GM21737 (cell line): ENCODE results near the gene ANKRD2.
"Not testable (repeated sequence)": the region's sequence is repeated elsewhere in the genome, so short reads cannot be mapped to it uniquely, and the experiment has no call there.

Source experiments
- ATAC-seq: cut with Tn5 transposase; IDR thresholded peaks from one replicate; pipeline ENCODE4 v1.9.1; 2021; ENCODE audit warnings: mild to moderate bottlenecking, moderate library complexity; ENCODE audit not compliant: unreplicated experiment

Gene ANKRD2, protein sequence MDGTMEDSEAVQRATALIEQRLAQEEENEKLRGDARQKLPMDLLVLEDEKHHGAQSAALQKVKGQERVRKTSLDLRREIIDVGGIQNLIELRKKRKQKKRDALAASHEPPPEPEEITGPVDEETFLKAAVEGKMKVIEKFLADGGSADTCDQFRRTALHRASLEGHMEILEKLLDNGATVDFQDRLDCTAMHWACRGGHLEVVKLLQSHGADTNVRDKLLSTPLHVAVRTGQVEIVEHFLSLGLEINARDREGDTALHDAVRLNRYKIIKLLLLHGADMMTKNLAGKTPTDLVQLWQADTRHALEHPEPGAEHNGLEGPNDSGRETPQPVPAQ

DNA sequence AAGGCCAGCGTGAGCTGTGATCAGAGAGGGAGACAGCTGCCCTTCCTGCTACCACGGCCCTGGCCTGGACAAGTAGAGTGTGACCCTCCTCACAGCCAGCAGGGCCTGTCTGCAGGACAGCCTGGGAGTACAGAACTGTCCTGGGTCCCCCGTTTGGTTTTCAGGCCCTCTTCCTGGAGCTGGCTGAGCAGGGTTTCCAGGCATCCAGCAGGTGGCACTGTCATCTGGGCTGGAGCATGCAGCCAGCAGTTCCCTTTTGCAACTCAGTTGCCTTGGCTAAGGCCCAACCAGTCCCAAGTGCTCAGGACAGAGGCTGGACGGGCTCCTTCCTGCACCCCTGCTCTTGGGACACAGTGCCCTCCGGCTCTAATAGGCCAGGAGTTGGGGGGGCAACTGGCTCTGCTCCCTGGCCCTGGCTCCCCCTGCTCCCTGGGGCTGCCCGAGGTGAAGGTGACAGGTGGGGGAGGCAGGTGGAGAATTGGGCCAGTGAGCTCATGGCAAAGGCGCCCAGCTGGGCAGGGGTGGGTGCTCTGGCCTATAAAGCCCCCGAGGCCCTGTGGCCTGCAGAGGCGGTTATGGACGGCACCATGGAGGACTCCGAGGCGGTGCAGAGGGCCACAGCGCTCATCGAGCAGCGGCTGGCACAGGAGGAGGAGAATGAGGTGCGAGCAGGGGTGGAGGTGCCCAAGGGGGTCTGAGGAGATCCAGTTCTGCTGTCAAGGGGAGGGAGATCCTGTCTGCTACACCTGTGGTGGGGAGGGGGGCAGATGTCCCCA is at the start of gene ANKRD2:
ANKRD2 (plus strand) TSS at position 566 of the 776 bp plus-strand sequence; CDS start at position 576, 10 bp downstream.
- ATAC-seq: no peak

DNA sequence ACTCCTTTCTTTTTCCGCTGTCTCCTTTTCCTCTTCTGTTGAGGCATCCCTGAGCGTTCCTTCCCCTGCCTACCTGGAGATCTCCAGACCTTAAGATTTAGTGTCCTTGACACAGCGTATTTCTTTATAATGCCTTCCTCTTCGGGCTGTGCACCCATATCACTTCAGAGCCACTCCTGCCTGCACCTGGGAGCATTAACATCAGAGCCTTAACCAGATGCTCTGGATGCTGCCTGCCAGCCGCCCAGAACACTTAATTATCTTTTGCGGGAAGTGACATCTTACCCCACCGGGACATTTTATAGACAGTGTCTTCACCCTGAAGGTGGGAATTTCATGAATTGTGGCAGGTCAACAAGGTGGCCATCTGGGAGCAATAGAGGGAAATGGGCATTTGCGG is 49.6 kb upstream of the ANKRD2 start:
- no peak for ATAC-seq

DNA sequence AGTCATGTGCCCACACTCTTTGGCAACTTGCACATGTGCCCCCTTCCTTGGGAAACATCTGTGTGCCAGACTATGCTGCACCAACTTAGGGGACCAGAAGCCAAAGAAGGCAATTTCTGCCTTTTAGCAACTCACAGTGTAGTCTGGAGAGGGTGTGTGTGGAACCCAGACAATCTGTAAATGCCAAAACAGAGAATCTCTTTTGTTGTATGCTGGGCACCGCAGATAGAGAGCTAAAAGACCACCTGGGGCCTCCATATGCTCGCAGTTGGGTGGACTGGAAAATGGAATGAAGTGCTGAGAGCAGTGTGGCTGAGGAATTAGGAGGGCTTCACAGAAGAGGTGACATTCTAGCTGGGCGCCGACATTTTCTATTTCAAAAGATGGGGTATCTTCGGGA is 47.5 kb upstream of the ANKRD2 start:
- no peak for ATAC-seq

DNA sequence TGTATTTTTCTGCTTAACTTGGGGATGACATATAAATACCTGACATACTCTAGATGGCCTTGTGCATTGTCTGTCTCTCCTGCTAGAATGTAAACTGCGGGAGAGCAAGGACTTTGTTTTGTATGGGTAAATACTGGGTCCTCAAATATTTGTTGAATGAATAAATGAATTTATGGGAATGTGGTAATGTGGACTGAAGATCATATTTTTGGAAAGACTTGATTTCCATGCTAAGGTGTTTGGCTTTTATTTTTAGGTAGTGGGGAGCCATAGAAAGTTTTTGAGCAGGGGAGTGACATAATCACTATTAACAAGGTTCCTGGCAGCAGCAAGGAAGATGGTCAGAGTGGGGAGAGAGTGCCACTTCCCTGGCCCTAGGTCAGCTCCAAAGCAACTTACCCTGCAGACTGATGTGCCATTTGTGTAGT is 46.9 kb upstream of the ANKRD2 start:
- no peak for ATAC-seq

DNA sequence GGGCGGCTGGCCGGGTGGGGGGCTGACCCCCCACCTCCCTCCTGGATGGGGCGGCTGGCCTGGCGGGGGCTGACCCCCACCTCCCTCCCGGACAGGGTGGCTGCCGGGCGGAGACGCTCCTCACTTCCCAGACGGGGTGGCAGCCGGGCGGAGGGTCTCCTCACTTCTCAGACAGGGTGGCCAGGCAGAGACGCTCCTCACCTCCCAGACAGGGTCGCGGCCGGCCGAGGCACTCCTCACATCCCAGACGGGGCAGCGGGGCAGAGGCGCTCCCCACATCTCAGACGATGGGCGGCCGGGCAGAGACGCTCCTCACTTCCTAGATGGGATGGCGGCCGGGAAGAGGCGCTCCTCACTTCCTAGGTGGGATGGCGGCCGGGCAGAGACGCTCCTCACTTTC is 43.7 kb upstream of the ANKRD2 start:
- not testable (repeated sequence) for ATAC-seq

DNA sequence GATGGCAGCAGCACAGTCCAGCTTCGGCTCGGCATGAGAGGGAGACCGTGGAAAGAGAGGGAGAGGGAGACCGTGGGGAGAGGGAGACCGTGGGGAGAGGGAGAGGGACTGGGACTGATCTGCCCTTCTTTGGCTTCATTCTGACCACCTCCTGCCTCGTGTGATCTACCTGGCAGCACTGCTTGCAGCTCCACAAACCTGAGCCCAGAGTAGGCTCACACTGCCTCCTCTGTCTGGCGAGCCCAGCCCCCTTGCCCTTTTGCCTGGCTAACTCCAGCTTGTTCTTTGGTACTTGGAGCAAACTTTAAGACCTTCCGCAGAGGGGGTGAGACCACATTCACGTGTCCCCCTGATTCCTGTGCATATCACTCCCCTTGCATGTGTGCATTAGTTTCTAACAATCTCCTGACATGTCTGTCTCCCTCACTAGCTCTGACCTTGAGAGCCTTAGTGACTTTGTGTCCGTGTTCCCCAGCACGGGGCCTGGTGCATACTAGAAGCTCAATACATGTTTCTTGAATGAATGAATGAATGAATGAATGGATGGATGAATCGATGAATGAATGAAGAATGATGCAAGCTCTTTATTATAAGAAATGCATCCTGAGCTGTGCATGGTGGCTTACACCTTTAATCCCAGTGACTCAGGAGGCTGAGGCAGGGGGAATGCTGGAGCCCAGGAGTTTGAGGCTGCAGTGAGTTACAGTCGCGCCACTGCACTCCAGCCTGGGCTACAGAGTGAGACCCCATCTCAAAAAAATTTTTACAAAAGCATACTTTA is 42.7 kb upstream of the ANKRD2 start:
- no peak for ATAC-seq

DNA sequence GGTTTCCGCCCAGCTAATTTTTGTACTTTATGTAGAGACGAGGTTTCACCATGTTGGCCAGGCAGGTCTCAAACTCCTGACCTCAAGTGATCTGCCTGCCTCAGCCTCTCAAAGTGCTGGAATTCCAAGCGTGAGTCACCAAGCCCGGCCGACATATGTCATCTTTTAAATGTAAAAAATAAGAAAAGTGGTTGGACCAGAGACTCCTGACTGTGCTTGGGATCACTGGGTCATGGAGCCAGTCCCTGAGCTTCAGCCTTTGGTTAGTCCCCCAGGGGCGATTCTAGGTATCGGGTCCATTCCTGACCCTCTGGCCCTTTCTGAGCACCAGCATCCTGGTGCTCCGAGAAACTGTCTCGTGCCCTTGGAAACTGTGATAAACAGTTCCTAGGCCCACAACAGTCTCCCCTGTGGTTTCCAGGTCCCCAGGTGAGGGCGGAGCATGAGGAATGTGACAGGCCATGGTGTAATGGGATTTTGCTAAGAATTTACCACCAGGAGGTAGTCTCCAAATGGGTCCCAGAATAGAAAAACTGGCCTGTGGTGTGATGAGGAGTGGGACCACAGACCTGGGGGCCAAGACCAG is 41.1 kb upstream of the ANKRD2 start:
- no peak for ATAC-seq

DNA sequence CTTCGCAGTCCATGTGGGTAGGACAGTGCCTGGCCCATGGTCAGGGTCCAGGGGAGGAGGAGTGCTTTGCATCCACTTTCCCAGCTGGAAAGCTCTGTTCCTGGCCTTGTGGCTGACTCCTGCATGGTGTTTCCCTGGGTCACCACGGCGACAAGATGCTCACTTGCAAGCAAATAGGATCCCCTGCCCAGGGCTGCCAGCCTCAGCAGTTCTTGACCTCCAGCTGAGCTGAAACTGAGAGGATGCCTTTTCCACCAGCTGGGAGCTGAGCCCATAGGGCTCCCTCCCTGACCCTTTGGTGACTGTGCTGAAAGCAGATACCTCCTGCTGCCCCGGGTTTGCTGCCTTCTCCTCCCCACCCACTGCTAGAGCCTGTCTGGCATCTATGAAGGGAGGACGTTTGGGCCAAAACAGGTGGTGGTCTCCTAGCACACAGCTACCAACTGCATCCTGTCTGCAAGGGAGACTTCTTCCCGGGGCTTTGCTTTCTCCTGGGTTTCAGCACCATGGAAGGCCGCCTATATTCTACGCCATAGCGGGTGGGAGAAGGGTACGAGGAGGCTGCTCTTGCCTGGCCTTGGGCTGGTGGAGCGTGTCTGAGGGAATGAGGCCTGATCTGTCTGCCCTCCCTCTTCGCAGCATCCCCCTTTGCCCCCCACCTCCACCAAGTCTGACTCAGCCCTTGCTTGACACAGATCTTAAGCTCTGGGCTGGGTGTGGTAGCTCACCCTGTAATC is 39.5 kb upstream of the ANKRD2 start:
- ATAC-seq: no peak

DNA sequence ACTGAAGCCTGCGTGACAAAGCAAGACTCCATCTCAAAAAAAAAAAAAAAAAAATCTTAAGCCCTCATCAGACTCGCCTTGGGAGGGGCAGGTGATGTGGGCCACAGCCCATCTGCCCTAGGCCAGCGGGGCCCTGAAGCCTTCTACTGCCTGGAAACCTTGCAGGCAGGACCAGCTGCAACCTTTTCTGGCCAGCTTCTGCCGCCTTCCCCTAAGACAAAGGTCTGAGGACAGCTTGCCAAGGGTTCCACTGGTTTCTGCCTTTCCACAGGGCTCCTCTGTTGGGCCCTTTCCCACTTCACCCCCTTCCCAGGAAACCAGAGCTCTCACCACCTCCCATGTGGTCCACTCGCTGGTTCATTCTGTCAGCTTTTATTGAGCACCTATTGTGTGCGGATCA is 38.7 kb upstream of the ANKRD2 start:
- no peak for ATAC-seq

DNA sequence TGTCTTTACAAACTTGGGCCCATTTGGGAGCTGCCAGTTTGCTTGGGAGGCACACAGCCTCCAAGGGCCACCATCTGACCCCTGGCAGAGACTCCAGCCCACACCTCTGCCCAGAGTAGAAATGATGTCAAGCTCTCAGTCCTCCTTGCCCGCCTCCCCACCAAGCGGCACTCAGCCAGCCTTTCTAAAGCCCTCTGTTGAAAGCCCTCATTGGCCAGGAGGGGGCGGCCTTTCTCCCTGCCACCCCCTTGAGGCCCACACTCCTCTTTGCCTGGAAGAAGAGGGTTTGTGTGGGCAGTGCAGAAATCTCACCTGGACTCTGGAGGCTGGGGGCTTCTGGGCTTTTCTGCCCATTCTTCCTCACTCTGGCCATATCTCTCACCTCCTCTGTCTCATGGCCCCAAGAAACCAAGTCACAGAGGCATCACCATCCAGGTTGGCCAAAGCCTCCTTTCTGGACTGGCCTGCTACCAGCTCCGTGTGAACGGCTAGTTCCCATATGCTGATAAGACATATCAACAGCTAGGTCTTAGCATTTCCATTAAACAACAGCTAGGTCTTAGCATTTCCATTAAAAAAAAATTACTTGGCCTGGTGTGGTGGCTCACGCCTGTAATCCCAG is 37.7 kb upstream of the ANKRD2 start:
- no peak for ATAC-seq

DNA sequence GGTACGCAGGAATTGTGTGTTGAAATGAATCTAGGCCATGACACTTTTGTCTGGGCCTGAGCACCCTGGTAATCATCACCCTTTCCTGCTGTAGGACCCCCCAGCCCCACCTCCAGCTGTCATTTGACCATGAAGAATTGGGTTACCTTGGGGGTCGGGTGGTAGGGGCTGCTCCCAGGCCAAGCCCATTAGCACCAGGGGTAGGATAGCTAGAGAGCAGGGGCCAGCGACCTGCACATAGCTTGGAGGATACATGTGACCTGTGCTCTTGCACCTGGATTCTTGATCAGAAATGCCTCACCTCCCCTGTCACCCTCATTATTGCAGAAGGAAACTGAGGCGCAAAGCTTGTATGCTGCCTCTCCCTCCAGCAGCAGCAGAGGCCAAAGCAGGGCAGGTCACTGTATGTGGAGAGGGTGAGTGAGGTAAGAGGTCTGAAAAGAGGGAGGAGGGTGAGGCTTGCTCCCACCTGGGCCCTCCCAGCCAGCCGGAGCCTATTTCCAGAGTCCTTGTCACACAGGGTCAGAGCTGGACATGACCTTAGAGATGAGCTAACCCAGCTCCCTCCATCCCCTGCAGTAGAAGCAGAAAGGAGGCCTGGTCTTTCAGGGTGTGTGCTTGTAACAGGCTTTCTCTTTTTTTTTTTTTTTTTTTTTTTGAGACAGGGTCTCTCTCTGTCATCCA is 35.3 kb upstream of the ANKRD2 start:
- no peak for ATAC-seq

DNA sequence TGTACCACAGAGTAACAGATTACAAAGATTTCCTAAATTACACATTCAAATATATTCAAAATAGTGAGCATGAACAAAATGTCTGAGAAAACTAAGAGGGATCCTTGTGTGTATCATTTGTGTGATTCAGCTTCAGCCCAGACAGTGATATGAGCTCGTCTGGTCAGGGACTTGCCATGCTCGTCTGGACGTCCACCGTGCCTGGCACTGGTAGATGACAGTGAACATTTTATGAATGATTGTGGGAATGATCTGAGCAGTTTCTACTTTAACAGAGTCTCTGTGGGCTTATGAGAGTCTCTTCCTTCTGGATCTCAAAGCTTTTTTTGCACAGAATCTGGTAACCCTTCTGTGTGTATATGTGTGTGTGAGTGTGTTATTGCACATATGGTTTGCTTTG is 34.2 kb upstream of the ANKRD2 start:
- no peak for ATAC-seq

DNA sequence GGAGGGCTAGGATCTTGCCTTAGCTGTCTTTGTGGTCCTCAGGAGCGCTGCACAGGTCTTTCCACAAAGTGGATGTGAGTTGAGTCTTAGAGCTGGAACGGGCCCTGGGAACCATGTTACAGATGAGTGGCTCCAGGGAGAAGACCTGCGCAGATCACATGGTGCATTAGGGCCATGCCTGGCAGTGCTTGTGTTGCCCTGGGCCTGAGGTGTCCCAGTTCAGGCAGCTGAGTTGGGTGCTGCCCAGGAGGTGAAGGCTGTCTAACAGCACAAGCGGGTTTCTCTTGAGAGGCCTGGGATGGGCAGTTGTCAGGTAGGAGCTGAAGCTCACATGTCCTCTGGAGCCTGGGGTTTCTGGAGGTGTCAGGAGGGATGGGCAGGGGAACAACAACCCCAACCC is 33.7 kb upstream of the ANKRD2 start:
- ATAC-seq: no peak

DNA sequence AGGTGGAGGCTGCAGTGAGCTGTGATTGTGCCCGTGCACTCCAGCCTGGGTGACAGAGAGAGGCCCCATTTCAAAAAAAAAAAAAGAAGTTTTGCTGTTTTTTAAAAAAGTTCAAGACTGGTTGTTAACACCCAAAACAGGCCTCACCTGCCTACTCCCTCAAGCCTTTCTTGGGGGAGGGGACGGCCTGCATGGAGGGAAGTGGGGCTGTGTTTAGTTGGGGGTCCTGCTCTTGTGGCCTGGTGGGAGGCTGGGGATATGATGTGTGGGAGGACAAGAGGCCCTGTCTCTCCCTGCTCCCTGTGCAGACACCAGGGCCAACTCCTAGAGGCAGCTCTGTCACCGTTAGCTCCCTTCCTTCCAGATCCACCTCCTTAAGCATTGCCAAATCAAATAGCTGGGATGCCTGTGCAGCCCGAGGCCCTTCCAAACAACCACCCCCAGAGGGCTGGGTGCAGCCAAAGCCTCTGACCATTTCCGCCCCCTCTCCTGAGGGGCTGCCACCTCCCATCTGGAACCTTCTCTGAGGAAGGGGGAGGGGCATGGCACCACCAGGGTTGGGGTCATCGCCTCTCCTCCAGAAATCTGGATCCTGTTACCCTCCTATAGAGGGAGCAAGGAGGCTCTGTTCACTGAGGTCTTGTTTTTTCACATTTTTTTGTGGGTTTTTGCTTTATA is 32.9 kb upstream of the ANKRD2 start:
- ATAC-seq: no peak

DNA sequence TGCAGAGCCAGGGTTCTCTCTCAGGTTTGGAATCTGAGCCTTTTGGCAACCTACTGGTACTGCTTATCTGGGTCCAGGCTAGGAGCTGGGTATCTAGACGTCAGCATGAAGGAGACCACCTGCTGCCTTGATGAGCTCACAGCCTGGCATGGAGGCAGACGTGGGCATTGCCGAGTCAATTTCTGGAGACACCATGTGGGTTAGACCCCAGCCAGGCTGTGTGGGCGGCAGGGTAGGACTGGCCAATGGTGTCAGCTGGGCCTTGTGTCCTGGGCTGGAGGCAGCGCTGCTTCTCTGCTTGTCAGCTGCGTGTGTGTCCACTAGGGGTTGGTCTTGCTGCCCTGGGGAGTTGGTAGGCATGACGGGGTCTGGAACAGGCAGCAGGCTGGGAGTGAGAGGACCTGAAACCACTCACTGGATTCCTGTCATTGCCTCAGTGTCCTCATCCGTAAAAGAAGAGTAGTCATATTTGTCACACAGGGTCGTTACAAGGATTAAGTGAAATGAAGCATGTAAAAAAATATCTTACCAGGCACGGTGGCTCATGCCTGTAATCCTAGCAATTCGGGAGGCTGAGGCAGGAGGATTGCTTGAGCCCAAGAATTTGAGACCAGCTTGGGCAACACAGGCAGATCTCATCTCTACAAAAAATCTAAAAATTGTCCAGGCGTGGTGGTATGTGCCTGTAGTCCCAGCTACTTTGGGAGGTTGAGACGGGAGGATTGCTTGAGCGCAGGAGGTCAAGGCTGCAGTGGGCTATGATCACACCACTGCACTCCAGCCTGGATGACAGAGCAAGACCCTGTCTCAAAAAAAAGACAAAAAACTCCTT is 31.7 kb upstream of the ANKRD2 start:
- ATAC-seq: no peak

DNA sequence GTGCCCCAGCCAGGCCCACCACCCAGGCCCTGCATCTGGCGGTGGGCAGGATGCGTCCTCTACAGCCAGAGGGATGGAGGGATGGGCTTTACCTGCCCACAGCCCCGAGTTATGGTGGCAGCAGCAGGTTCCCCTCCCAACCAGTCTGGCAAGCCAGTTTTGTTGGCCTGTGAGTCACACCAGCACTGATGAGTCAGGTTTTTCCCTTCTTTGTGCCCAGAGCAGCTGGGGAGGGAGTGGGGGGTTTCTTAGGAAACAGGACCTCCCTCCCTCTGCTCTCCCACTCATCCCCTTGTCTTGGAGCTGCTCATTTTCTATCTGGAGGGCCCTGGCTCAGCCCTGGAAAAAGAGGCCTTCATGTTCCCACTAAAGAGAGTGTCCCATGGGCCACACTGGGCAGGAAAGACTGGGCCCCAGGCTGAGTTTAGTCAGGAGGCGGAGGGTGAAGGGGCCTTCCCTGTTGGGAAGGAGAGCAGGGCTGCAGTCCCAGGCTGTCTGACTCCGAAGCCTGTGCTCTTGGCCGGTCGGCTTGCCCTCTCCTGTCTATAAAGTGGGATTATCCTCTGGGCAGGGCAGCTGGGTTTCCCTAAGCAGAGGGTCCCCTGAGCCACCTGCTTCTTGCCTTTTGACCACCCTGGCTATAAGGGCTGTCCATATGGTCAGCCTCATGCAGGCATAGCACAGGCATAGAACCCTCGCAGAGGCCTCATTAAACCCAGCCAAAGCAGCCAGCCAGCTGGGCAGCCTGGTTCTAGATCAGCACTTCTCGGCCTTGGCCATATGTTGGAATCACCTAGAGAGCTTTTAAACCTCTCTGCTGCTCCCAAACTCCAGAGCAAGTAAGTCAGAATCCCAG is 30.2 kb upstream of the ANKRD2 start:
- ATAC-seq: no peak

DNA sequence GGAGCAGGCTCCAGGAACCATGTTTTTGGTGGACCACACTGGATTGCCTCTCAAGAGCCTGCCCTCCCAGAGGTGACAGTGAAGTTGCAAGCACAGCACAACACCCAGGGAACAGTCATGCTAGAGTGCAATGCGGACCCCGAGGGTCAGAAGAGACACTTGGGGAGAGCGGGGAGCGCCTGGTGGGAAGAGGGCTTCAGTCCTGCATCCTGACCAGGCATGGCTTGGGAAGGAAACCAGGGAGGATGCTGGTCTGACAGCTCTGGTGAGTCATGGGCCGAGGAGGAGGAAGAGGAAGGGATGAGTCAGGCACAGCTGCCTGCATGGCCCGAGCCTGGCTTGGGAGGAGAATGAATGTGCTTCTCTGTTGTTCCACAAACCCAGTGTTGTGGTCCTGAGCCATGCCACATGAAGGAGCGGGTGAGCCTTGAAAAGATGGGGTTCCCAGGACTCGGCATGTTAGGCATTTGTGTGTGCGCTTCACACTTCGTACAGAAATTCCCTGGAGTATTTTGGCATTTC is 29.5 kb upstream of the ANKRD2 start:
- no peak for ATAC-seq
